PC-3 (cell line): ENCODE results near the gene PTPRH. TPM values are rescaled to one million over a fixed set of nuclear protein-coding genes. Genes with fewer than 3 reads are reported as not detected.

Experiments used
- ATAC-seq: fragments of 200-7000 bp; cut with Tn5 transposase; 2 replicates; pipeline ENCODE4 v1.9.1; 2020; ENCODE audit warnings: mild to moderate bottlenecking, moderate library complexity
- BruUV-seq: library from RNA; stranded (reverse); fragments of 400-500 nt; replicated peaks from 2 replicates; lab custom pipeline; 2021; lab: Mats Ljungman, UMichigan
- CTCF ChIA-PET: fragments of 300-600 bp; sonication (Branson Sonifier 250); formaldehyde crosslinking; loops from one replicate; lab custom pipeline; 2022; ENCODE audit warnings: antibody characterized with exemption; lab: Charles Lee
- POLR2A ChIA-PET: fragments of 300-600 bp; sonication (Branson Sonifier 250); formaldehyde crosslinking; loops from one replicate; lab custom pipeline; 2022; ENCODE audit warnings: antibody characterized with exemption; ENCODE audit not compliant: unreplicated experiment; lab: Charles Lee
- DNase-seq: peaks from one replicate; pipeline ENCODE4 v3.0.0-alpha.2; 2015
- H2AFZ ChIP-seq: fragments of 300-600 bp; sonication (generic); 2 replicates; pipeline ENCODE4 v1.6.0; 2016; ENCODE audit warnings: antibody characterized with exemption, low read length
- H3F3A ChIP-seq: fragments of 300-600 bp; sonication (generic); one replicate; pipeline ENCODE4 v1.6.0; 2017; ENCODE audit warnings: antibody characterized with exemption, low read length, control low read depth, mild to moderate bottlenecking; ENCODE audit not compliant: unreplicated experiment
- H3K27ac ChIP-seq: fragments of 300-600 bp; sonication (generic); 2 replicates; pipeline ENCODE4 v1.5.1; 2016; ENCODE audit warnings: mild to moderate bottlenecking, low read length
- H3K27me3 ChIP-seq: fragments of 300-600 bp; sonication (generic); 2 replicates; pipeline ENCODE4 v1.6.1; 2016; ENCODE audit warnings: low read length, mixed read lengths
- H3K36me3 ChIP-seq: fragments of 300-600 bp; sonication (generic); 2 replicates; pipeline ENCODE4 v1.6.1; 2016; ENCODE audit warnings: low read depth, mixed run types, low read length, mixed read lengths
- H3K4me1 ChIP-seq: fragments of 300-600 bp; sonication (generic); 2 replicates; pipeline ENCODE4 v1.5.1; 2016; ENCODE audit warnings: low read length; ENCODE audit not compliant: insufficient read depth
- H3K4me2 ChIP-seq: fragments of 300-600 bp; sonication (generic); 2 replicates; pipeline ENCODE4 v1.6.0; 2016; ENCODE audit warnings: low read length
- H3K4me3 ChIP-seq: fragments of 300-600 bp; sonication (generic); 2 replicates; pipeline ENCODE4 v1.5.1; 2016; ENCODE audit warnings: mild to moderate bottlenecking, low read length, mixed read lengths
- H3K79me2 ChIP-seq: fragments of 300-600 bp; sonication (generic); 2 replicates; pipeline ENCODE4 v1.6.1; 2017; ENCODE audit warnings: low read length, mixed read lengths
- H3K9ac ChIP-seq: fragments of 300-600 bp; sonication (generic); 2 replicates; pipeline ENCODE4 v1.6.0; 2016; ENCODE audit warnings: mild to moderate bottlenecking, low read length
- H3K9me2 ChIP-seq: fragments of 300-600 bp; sonication (generic); replicated peaks from 2 replicates; pipeline ENCODE4 v1.6.1; 2016; ENCODE audit warnings: mixed run types, low read length, mixed read lengths
- H3K9me3 ChIP-seq: fragments of 300-600 bp; sonication (generic); 2 replicates; pipeline ENCODE4 v1.6.1; 2016; ENCODE audit warnings: low read length, mixed read lengths
- H4K20me1 ChIP-seq: fragments of 300-600 bp; sonication (generic); 2 replicates; pipeline ENCODE4 v1.6.1; 2016; ENCODE audit warnings: low read length, mixed read lengths
- EZH2 ChIP-seq: fragments of 300-600 bp; sonication (generic); IDR thresholded peaks from one replicate; pipeline ENCODE4 v1.6.1; 2017; ENCODE audit warnings: antibody characterized with exemption, mild to moderate bottlenecking, low read length; ENCODE audit not compliant: unreplicated experiment
- EZH2phosphoT487 ChIP-seq: fragments of 300-600 bp; sonication (generic); IDR thresholded peaks from 2 replicates; pipeline ENCODE4 v1.6.1; 2018; ENCODE audit warnings: mild to moderate bottlenecking, antibody characterized with exemption, low read length, borderline replicate concordance
- intact Hi-C: fragments of 100-400 bp; cut with micrococcal nuclease; formaldehyde crosslinking; loops from 2 replicates; pipeline ENCODE4 v1.9.0; 2023
- total RNA-seq: library from RNA; depleted of rRNA; stranded (reverse); fragments of >200 nt; gene quantifications from 2 replicates; pipeline ENCODE4 v1.2.3, GENCODE V29; 2014
- TF ChIP-seq, protein P1 (sequence below): fragments of 300-600 bp; sonication (generic); conservative IDR thresholded peaks from 2 replicates; pipeline ENCODE4 v1.5.1; 2017; ENCODE audit warnings: antibody characterized with exemption, low read depth, mild to moderate bottlenecking, low read length

The PTPRH gene
- total RNA-seq, 1 experiment from 2014 or later: 10.9 TPM

- Histone ChIP-seq H3K9me2 (no peaks in the 10 kb centered on the region), H3K27ac (no peak overlapping the region), H3K36me3 (peaks cover 62% of the 10 kb centered on the region), H3K4me3 (no peak overlapping the region), H3K9ac (no peak overlapping the region), H3K79me2 (peaks cover 48% of the 10 kb centered on the region), H2AFZ (no peak overlapping the region), H3K9me3 (no peaks in the 10 kb centered on the region), H3K4me2 (no peak overlapping the region), H3K4me1 (peaks cover 24% of the 10 kb centered on the region), H4K20me1 (peaks cover 44% of the 10 kb centered on the region), H3K27me3 (no peaks in the 10 kb centered on the region), H3F3A (no peaks in the 10 kb centered on the region)
- DNase-seq (no peak), ATAC-seq (no peak)
- TF ChIP-seq EZH2phosphoT487 (no peak), EZH2 (no peak)
- TF ChIP-seq, protein P1, sequence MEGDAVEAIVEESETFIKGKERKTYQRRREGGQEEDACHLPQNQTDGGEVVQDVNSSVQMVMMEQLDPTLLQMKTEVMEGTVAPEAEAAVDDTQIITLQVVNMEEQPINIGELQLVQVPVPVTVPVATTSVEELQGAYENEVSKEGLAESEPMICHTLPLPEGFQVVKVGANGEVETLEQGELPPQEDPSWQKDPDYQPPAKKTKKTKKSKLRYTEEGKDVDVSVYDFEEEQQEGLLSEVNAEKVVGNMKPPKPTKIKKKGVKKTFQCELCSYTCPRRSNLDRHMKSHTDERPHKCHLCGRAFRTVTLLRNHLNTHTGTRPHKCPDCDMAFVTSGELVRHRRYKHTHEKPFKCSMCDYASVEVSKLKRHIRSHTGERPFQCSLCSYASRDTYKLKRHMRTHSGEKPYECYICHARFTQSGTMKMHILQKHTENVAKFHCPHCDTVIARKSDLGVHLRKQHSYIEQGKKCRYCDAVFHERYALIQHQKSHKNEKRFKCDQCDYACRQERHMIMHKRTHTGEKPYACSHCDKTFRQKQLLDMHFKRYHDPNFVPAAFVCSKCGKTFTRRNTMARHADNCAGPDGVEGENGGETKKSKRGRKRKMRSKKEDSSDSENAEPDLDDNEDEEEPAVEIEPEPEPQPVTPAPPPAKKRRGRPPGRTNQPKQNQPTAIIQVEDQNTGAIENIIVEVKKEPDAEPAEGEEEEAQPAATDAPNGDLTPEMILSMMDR: no peak
- POLR2A ChIA-PET: no interaction called here
- CTCF ChIA-PET: no interaction called here
- no TSS peak for BruUV-seq
- intact Hi-C loops: no loop called here
These were observed 36.1 kb upstream of the PTPRH start for GRCh38 chr19:55245236-55245904.

- H3K27ac ChIP-seq: no peak overlapping the region
- ChIA-PET POLR2A (no interaction called here), CTCF (no interaction called here)
- no TSS peak for BruUV-seq
- H3K4me2 ChIP-seq: no peak overlapping the region
- ATAC-seq: no peak
- peaks cover 36% of the 10 kb centered on the region for H3K79me2 ChIP-seq
- TF ChIP-seq, protein P1: no peak
- TF ChIP-seq EZH2phosphoT487 (no peak), EZH2 (no peak)
- H3K9ac ChIP-seq: no peak overlapping the region
- intact Hi-C loops: no loop called here
- no peak overlapping the region for H2AFZ ChIP-seq
- no peaks in the 10 kb centered on the region for H3K9me2 ChIP-seq
- no peak overlapping the region for H3K4me3 ChIP-seq
- no peak for DNase-seq
- H3K9me3 ChIP-seq: no peaks in the 10 kb centered on the region
- H4K20me1 ChIP-seq: peaks cover 35% of the 10 kb centered on the region
- no peaks in the 10 kb centered on the region for H3F3A ChIP-seq
- no peaks in the 10 kb centered on the region for H3K27me3 ChIP-seq
- H3K4me1 ChIP-seq: peaks cover 22% of the 10 kb centered on the region
- peaks cover 68% of the 10 kb centered on the region for H3K36me3 ChIP-seq
These were observed 34.8 kb upstream of the PTPRH start for GRCh38 chr19:55244004-55244680.

DNA sequence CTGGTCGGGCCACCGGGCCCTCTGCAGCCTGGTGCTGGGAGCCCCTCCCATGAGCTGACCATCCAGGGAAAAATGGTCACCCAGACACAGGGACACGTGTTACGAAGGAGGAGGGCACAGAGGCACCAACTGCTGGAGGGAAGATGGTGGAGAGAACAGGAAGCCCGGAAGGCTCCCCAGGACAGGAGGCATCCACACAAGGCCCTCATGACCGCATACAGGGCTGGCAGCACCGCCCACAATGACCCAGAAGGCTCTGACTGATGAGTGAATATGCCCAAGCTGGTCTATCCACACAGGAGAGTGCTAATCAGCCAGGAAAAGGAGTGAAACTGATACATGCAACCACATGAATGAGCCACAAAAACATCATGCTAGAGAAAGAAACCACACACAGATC lies 33.2 kb upstream of the PTPRH start:
- no peak overlapping the region for H3K4me2 ChIP-seq
- intact Hi-C loops: no loop called here
- no peak for ATAC-seq
- H3K9ac ChIP-seq: no peak overlapping the region
- H3K9me3 ChIP-seq: no peaks in the 10 kb centered on the region
- ChIA-PET CTCF (no interaction called here), POLR2A (no interaction called here)
- no peaks in the 10 kb centered on the region for H3F3A ChIP-seq
- H4K20me1 ChIP-seq: peaks cover 19% of the 10 kb centered on the region
- no peak overlapping the region for H3K4me3 ChIP-seq
- TF ChIP-seq, protein P1: no peak
- TF ChIP-seq EZH2phosphoT487 (no peak), EZH2 (no peak)
- BruUV-seq: no TSS peak
- peaks cover 6% of the 10 kb centered on the region for H3K4me1 ChIP-seq
- H3K27ac ChIP-seq: no peak overlapping the region
- H3K9me2 ChIP-seq: no peaks in the 10 kb centered on the region
- H3K36me3 ChIP-seq: peaks cover 80% of the 10 kb centered on the region
- H3K79me2 ChIP-seq: peaks cover 20% of the 10 kb centered on the region
- no peak for DNase-seq
- no peak overlapping the region for H2AFZ ChIP-seq
- H3K27me3 ChIP-seq: no peaks in the 10 kb centered on the region
